Osteoblast (primary cell): ENCODE results near the gene MRPL44. TPM values are rescaled to one million over a fixed set of nuclear protein-coding genes. Genes with fewer than 3 reads are reported as not detected.

ENCODE experiments used
- DNase-seq: peaks from one replicate; pipeline ENCODE4 v3.0.0; 2011; ENCODE audit warnings: low spot score, mixed read lengths; ENCODE audit not compliant: insufficient read length; ENCODE audit errors: missing footprints
- H2AFZ ChIP-seq: 2 replicates; pipeline ENCODE4 v1.6.0; 2011; ENCODE audit warnings: mild to moderate bottlenecking, low read length
- H3K27ac ChIP-seq: 2 replicates; pipeline ENCODE4 v1.5.1; 2011; ENCODE audit warnings: mild to moderate bottlenecking, low read depth, low read length, moderate library complexity
- H3K27me3 ChIP-seq: 2 replicates; pipeline ENCODE4 v1.6.0; 2012; ENCODE audit warnings: mild to moderate bottlenecking, control low read depth, inconsistent platforms, low read length, moderate library complexity; ENCODE audit not compliant: insufficient read depth
- H3K36me3 ChIP-seq: 2 replicates; pipeline ENCODE4 v1.5.1; 2011; ENCODE audit warnings: mild to moderate bottlenecking, low read length, control low read depth, moderate library complexity; ENCODE audit not compliant: insufficient read depth
- H3K4me1 ChIP-seq: 2 replicates; pipeline ENCODE4 v1.5.1; 2011; ENCODE audit warnings: mild to moderate bottlenecking, low read length, control low read depth, moderate library complexity; ENCODE audit not compliant: insufficient read depth
- H3K4me2 ChIP-seq: 2 replicates; pipeline ENCODE4 v1.6.0; 2011; ENCODE audit warnings: mild to moderate bottlenecking, low read length; ENCODE audit not compliant: insufficient read depth
- H3K4me3 ChIP-seq: fragments of 200-600 bp; sonication (generic); 3 replicates; pipeline ENCODE4 v1.5.1; 2012; ENCODE audit warnings: mild to moderate bottlenecking, low read length, inconsistent platforms; ENCODE audit not compliant: insufficient read depth
- H3K79me2 ChIP-seq: 2 replicates; pipeline ENCODE4 v1.6.0; 2012; ENCODE audit warnings: mild to moderate bottlenecking, low read length, control low read depth, inconsistent platforms; ENCODE audit not compliant: insufficient read depth
- H3K9me3 ChIP-seq: 2 replicates; pipeline ENCODE4 v1.5.1; 2011; ENCODE audit warnings: low read depth, low read length, control low read depth
- H4K20me1 ChIP-seq: 2 replicates; pipeline ENCODE4 v1.6.0; 2012; ENCODE audit warnings: mild to moderate bottlenecking, low read length, control low read depth; ENCODE audit not compliant: insufficient read depth
- total RNA-seq: library from RNA; depleted of rRNA; stranded (reverse); fragments of >200 nt; gene quantifications from 2 replicates; pipeline ENCODE4 v1.2.3, GENCODE V29; 2012
- TF ChIP-seq, protein P1 (sequence below): IDR thresholded peaks from 2 replicates; pipeline ENCODE4 v1.5.1; 2011; ENCODE audit warnings: mild to moderate bottlenecking, low read depth, low read length, moderate library complexity; ENCODE audit errors: extremely low read depth

Gene MRPL44
- total RNA-seq, 1 donor, result 29.3 TPM

DNA sequence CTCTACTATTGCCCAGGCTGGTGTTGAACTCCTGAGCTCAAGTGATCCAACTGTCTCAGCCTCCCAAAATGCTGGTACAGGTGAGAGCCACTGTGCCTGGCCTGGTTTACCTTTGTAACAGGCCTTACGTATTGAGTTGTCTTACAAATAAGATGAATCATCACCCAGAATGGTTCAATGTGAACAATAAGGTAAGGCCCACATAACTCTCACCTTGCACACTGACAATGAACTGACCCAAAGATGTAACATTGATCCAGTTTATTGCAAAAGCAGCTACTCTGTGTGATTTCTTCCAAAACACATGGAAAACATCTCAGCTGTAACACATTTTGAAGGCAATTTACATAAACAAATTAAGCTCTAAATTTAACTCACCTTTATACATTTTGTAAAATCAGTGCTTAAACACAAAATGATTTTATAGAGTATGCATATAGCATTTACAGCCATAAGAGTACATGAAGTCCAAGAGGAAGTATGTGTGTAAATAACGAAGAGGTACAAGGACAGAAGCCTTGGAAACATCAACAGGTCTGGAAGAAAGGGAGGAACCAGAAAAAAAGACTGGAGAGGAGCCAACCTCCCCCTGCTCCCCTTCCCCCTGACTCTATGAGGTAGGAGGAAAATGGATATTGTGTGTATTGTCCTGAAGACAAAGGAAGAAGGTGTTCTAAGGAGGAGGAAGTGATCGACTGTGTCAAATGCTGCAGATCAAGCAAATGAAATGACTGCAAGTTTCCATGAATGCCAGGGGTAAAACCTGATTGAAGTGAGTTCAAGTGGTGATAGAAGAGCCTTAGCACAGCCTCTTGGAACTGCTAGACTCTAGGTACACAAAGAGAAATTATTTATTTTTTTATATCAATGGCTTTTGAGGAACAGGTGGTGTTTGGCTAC, 6.6 kb upstream of the MRPL44 start:
- TF ChIP-seq, protein P1, sequence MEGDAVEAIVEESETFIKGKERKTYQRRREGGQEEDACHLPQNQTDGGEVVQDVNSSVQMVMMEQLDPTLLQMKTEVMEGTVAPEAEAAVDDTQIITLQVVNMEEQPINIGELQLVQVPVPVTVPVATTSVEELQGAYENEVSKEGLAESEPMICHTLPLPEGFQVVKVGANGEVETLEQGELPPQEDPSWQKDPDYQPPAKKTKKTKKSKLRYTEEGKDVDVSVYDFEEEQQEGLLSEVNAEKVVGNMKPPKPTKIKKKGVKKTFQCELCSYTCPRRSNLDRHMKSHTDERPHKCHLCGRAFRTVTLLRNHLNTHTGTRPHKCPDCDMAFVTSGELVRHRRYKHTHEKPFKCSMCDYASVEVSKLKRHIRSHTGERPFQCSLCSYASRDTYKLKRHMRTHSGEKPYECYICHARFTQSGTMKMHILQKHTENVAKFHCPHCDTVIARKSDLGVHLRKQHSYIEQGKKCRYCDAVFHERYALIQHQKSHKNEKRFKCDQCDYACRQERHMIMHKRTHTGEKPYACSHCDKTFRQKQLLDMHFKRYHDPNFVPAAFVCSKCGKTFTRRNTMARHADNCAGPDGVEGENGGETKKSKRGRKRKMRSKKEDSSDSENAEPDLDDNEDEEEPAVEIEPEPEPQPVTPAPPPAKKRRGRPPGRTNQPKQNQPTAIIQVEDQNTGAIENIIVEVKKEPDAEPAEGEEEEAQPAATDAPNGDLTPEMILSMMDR, result no peak
- DNase-seq, result no peak
- Histone ChIP-seq H3K4me2 (no peak overlapping the region), H3K27me3 (no peaks in the 10 kb centered on the region), H3K79me2 (peaks cover 2% of the 10 kb centered on the region), H3K36me3 (no peaks in the 10 kb centered on the region), H3K4me1 (peaks cover 14% of the 10 kb centered on the region), H3K9me3 (no peaks in the 10 kb centered on the region), H4K20me1 (no peaks in the 10 kb centered on the region), H3K4me3 (no peak overlapping the region), H2AFZ (no peak overlapping the region), H3K27ac (no peak overlapping the region)

DNA sequence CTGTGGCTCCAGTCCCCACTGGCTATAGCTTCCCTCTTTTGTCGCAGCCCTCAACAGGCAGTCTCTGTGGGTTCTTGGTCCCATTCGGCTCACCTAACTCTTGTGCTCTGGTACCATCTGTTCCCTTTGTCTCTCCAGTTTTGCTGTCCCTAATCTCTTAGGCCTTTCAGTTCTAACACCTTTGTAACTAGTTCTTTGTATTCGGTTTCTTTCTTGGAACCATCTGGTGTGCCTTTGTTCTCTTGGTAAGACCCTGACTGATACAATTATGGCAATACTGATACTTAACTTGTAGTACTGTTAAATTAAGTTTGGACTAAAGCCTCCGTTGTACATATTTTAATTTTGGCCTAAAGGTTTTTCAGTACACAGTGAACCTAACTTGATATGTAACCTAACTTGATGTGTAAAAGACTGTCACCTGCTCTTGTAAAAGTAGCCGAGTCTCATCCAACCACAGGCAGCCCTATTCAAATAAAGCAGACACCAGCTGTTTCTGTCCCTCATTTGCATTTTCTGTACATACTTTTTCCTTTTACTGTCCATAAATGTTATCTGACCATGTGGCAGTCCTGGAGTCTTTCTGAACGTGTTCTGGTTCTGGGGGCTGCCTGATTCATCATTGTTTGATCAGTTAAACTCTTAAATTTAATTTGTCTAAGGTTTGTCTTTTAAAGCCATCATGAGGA, 4.8 kb upstream of the MRPL44 start:
- H2AFZ ChIP-seq, result no peak overlapping the region

DNA sequence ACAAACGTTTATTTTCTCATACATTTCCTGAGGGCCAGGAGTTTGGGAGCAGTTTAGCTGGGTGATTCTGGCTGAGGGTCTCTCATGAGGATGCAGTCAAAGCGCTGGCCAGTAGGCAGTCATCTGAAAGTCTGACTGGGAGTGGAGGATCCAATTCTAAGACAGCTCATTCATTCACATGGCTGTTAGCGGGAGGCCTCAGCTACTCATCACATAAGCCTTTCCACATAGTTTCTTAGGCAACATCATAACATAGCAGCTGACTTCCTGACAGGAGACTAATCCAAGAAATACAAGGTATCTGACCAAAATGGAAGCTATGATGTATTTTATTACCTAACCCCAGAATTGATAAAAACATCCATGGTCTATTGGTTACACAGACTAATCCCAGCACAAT, 2.9 kb upstream of the MRPL44 start:
- peak overlapping the region; percentile 32 for H2AFZ ChIP-seq

More for the DNA sequence above, 4.8 kb upstream of the MRPL44 start:
- Histone ChIP-seq H3K9me3 (no peaks in the 10 kb centered on the region), H3K27me3 (no peaks in the 10 kb centered on the region), H3K4me3 (no peak overlapping the region), H3K4me1 (peaks cover 22% of the 10 kb centered on the region), H3K4me2 (no peak overlapping the region), H4K20me1 (no peaks in the 10 kb centered on the region), H3K36me3 (no peaks in the 10 kb centered on the region), H3K79me2 (peaks cover 2% of the 10 kb centered on the region), H3K27ac (no peak overlapping the region)
- TF ChIP-seq, protein P1, result no peak
- no peak for DNase-seq

More for the DNA sequence above, 2.9 kb upstream of the MRPL44 start:
- Histone ChIP-seq H3K9me3 (no peaks in the 10 kb centered on the region), H3K27me3 (no peaks in the 10 kb centered on the region), H3K27ac (peak overlapping the region; percentile 89), H3K79me2 (peaks cover 21% of the 10 kb centered on the region), H4K20me1 (peaks cover 8% of the 10 kb centered on the region), H3K36me3 (no peaks in the 10 kb centered on the region), H3K4me1 (peaks cover 36% of the 10 kb centered on the region), H3K4me3 (no peak overlapping the region), H3K4me2 (peak overlapping the region; percentile 19)
- TF ChIP-seq, protein P1, result peak; percentile 17
- peak; percentile 93 for DNase-seq
